Measurements from ENCODE around the gene VWA3B. TPM values are rescaled to one million over a fixed set of nuclear protein-coding genes. Genes with fewer than 3 reads are reported as not detected.

The VWA3B gene
- total RNA-seq, 1 donor from 2014 or later: not detected

- no peak overlapping the region for H2AFZ ChIP-seq (ENCODE audit: low read depth, low read length)
- H3K9me3 ChIP-seq (ENCODE audit: insufficient read depth, low read depth, low read length): no peaks in the 10 kb centered on the region
- FAIRE-seq (no peak), DNase-seq (ENCODE audit: low read depth) (no peak)
- peaks cover 40% of the 10 kb centered on the region for H3K27me3 Mint-ChIP-seq (ENCODE audit: low read depth, unreplicated experiment)
- peaks cover 19% of the 10 kb centered on the region for H3K27me3 ChIP-seq (ENCODE audit: insufficient read depth, low read length)
- no peak overlapping the region for H3K4me3 Mint-ChIP-seq (ENCODE audit: unreplicated experiment)
- no peaks in the 10 kb centered on the region for H3K9me3 Mint-ChIP-seq (ENCODE audit: unreplicated experiment)
- TF ChIP-seq CTCF (IDR thresholded peaks at IDR 0.05; ENCODE audit: insufficient read depth, low read depth, low read length): no peak
- H3K4me1 ChIP-seq (ENCODE audit: insufficient read depth, low read length): no peaks in the 10 kb centered on the region
- no peak overlapping the region for H3K27ac ChIP-seq (ENCODE audit: low read depth, low read length)
- H3K4me2 ChIP-seq (ENCODE audit: low read length): no peak overlapping the region
- no peaks in the 10 kb centered on the region for H3K36me3 Mint-ChIP-seq (ENCODE audit: low read depth, unreplicated experiment)
- no peaks in the 10 kb centered on the region for H3K4me1 Mint-ChIP-seq (ENCODE audit: low read depth, unreplicated experiment)
- H3K4me3 ChIP-seq (ENCODE audit: insufficient read depth, low read depth, low read length): no peak overlapping the region
- no peak overlapping the region for H3K27ac Mint-ChIP-seq (ENCODE audit: unreplicated experiment)
- H3K9ac ChIP-seq (ENCODE audit: low read length): no peak overlapping the region
- H3K79me2 ChIP-seq (ENCODE audit: insufficient read depth, low read length): no peaks in the 10 kb centered on the region
- no peaks in the 10 kb centered on the region for H3K36me3 ChIP-seq (ENCODE audit: insufficient read depth, low read length)
- H4K20me1 ChIP-seq (ENCODE audit: insufficient read depth, low read length): no peaks in the 10 kb centered on the region
Measured at GRCh38 chr2:98177986-98178385, 91.0 kb downstream of the VWA3B start.

GRCh38 chr2:98180456-98180855 is 93.5 kb downstream of the VWA3B start:
- no peak overlapping the region for H3K9ac ChIP-seq (ENCODE audit: low read length)
- H3K36me3 ChIP-seq (ENCODE audit: insufficient read depth, low read length): no peaks in the 10 kb centered on the region

GRCh38 chr2:98181346-98181745 is 94.4 kb downstream of the VWA3B start:
- Mint-ChIP-seq H3K36me3 (ENCODE audit: low read depth, unreplicated experiment) (no peaks in the 10 kb centered on the region), H3K4me3 (ENCODE audit: unreplicated experiment) (no peak overlapping the region), H3K9me3 (ENCODE audit: unreplicated experiment) (no peaks in the 10 kb centered on the region), H3K4me1 (ENCODE audit: low read depth, unreplicated experiment) (no peaks in the 10 kb centered on the region), H3K27ac (ENCODE audit: unreplicated experiment) (no peak overlapping the region), H3K27me3 (ENCODE audit: low read depth, unreplicated experiment) (peaks cover 31% of the 10 kb centered on the region)
- Histone ChIP-seq H3K79me2 (ENCODE audit: insufficient read depth, low read length) (no peaks in the 10 kb centered on the region), H3K4me3 (ENCODE audit: insufficient read depth, low read depth, low read length) (no peak overlapping the region), H3K9ac (ENCODE audit: low read length) (no peak overlapping the region), H3K4me2 (ENCODE audit: low read length) (no peak overlapping the region), H3K4me1 (ENCODE audit: insufficient read depth, low read length) (no peaks in the 10 kb centered on the region), H4K20me1 (ENCODE audit: insufficient read depth, low read length) (no peaks in the 10 kb centered on the region), H3K27me3 (ENCODE audit: insufficient read depth, low read length) (peaks cover 15% of the 10 kb centered on the region), H3K9me3 (ENCODE audit: insufficient read depth, low read depth, low read length) (no peaks in the 10 kb centered on the region), H3K36me3 (ENCODE audit: insufficient read depth, low read length) (no peaks in the 10 kb centered on the region), H2AFZ (ENCODE audit: low read depth, low read length) (no peak overlapping the region), H3K27ac (ENCODE audit: low read depth, low read length) (no peak overlapping the region)
- DNase-seq (ENCODE audit: low read depth) (no peak), FAIRE-seq (no peak)
- no peak for TF ChIP-seq EZH2 (IDR thresholded peaks at IDR 0.05; ENCODE audit: insufficient read depth, low read length)
- TF ChIP-seq CTCF (IDR thresholded peaks at IDR 0.05; ENCODE audit: insufficient read depth, low read depth, low read length): no peak

More at GRCh38 chr2:98180456-98180855, 93.5 kb downstream of the VWA3B start:
- FAIRE-seq: no peak
- Mint-ChIP-seq H3K9me3 (ENCODE audit: unreplicated experiment) (no peaks in the 10 kb centered on the region), H3K27ac (ENCODE audit: unreplicated experiment) (no peak overlapping the region), H3K4me1 (ENCODE audit: low read depth, unreplicated experiment) (no peaks in the 10 kb centered on the region), H3K4me3 (ENCODE audit: unreplicated experiment) (no peak overlapping the region), H3K36me3 (ENCODE audit: low read depth, unreplicated experiment) (no peaks in the 10 kb centered on the region), H3K27me3 (ENCODE audit: low read depth, unreplicated experiment) (peaks cover 37% of the 10 kb centered on the region)
- H4K20me1 ChIP-seq (ENCODE audit: insufficient read depth, low read length): no peaks in the 10 kb centered on the region
- no peaks in the 10 kb centered on the region for H3K9me3 ChIP-seq (ENCODE audit: insufficient read depth, low read depth, low read length)
- H3K4me3 ChIP-seq (ENCODE audit: insufficient read depth, low read depth, low read length): no peak overlapping the region
- peaks cover 16% of the 10 kb centered on the region for H3K27me3 ChIP-seq (ENCODE audit: insufficient read depth, low read length)
- H3K4me1 ChIP-seq (ENCODE audit: insufficient read depth, low read length): no peaks in the 10 kb centered on the region
- no peaks in the 10 kb centered on the region for H3K79me2 ChIP-seq (ENCODE audit: insufficient read depth, low read length)
- TF ChIP-seq EZH2 (IDR thresholded peaks at IDR 0.05; ENCODE audit: insufficient read depth, low read length) (no peak), CTCF (IDR thresholded peaks at IDR 0.05; ENCODE audit: insufficient read depth, low read depth, low read length) (no peak)
- no peak overlapping the region for H2AFZ ChIP-seq (ENCODE audit: low read depth, low read length)
- DNase-seq (ENCODE audit: low read depth): no peak
- H3K4me2 ChIP-seq (ENCODE audit: low read length): no peak overlapping the region
- no peak overlapping the region for H3K27ac ChIP-seq (ENCODE audit: low read depth, low read length)

Measured in astrocyte (in vitro differentiated cells and primary cell).